Kidney capillary endothelial cell (primary cell): ENCODE measurements around the gene DDX39B.

Source experiments
- DNase-seq: peaks from one replicate; pipeline ENCODE4 v3.0.0-alpha.2; 2018; ENCODE audit warnings: low spot score

The DDX39B gene

DNA sequence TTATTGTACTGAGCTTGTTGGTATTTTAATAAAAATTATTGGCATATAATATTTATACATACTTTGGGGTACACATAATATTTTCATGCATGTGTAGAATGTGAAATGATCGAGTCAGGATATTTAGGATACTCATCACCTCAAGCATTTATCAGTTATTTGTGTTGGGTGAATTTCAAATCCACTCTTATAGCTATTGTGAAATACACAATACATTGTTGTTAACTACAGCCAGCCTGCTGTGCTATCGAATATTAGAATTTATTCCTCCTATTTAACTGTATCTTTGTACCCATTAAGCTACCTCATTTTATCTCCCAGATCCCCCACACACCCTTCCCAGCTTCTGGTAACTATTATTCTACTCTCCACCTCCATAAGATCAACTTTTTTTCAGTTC, 58.4 kb downstream of the DDX39B start:
- no peak for DNase-seq

DNA sequence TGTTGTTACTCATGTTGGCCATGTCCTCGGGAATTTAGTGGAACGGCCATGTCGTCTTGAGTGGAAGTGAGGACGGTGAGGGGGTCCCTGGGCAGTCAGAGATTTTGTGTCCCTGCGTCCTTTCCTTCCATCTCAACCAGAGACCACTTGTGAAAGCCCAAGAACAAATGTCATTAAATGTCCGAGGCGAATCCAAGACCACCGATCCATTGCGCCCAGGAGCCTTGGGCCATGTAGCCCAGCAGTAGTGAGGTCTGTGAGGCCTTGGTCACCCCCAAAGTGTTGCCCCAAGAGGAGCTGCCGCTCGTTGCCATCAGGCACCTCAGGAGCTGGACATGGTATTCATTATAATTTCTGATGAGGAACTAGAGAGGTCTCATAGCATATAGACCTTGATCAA, 61.2 kb downstream of the DDX39B start:
- DNase-seq = no peak
